CD4-positive, alpha-beta T cell treated with Interleukin-1 beta for 1 hour (primary cell): ENCODE data around the gene OAT.
"Not testable (repeated sequence)": the region's sequence is repeated elsewhere in the genome, so short reads cannot be mapped to it uniquely, and the experiment has no call there.

ENCODE experiments used
- DNase-seq, 2 donors: peaks; one replicate each; pipeline ENCODE4 v3.0.0-alpha.2; 2020 to 2022

The OAT gene

GRCh38 chr10:124446830-124447750, 28.4 kb upstream of the OAT start:
- DNase-seq = no peak

GRCh38 chr10:124441694-124442093, 23.0 kb upstream of the OAT start:
- not testable (repeated sequence) for DNase-seq

GRCh38 chr10:124436191-124436638, 17.5 kb upstream of the OAT start:
- no peak for DNase-seq

- DNase-seq = not testable (repeated sequence)
These were observed 17.0 kb upstream of the OAT start for GRCh38 chr10:124435683-124436082.

GRCh38 chr10:124433461-124433860, 14.7 kb upstream of the OAT start:
- no peak for DNase-seq

GRCh38 chr10:124430077-124430476, 11.4 kb upstream of the OAT start:
- no peak for DNase-seq

- no peak for DNase-seq
These were observed 10.9 kb upstream of the OAT start for GRCh38 chr10:124429576-124429975.

- no peak for DNase-seq
These were observed 9.6 kb upstream of the OAT start for GRCh38 chr10:124428207-124428777.

GRCh38 chr10:124425227-124425962, 6.7 kb upstream of the OAT start:
- DNase-seq = no peak

GRCh38 chr10:124423813-124424212, 5.1 kb upstream of the OAT start:
- no peak for DNase-seq

GRCh38 chr10:124422742-124423141, 4.0 kb upstream of the OAT start:
- DNase-seq = no peak

- DNase-seq = no peak
These were observed 1.5 kb upstream of the OAT start for GRCh38 chr10:124420254-124420653.

- DNase-seq = no peak
These were observed 912 bp upstream of the OAT start for GRCh38 chr10:124419635-124420034.

- peak; percentile 38 to 41 for DNase-seq
These were observed 613 bp downstream of the OAT start for GRCh38 chr10:124417895-124418725.

GRCh38 chr10:124416733-124417132, 2.0 kb downstream of the OAT start:
- DNase-seq = no peak

GRCh38 chr10:124415210-124415609, 3.5 kb downstream of the OAT start:
- no peak for DNase-seq

- DNase-seq = no peak
These were observed 4.6 kb downstream of the OAT start for GRCh38 chr10:124414076-124414475.

GRCh38 chr10:124409696-124410095, 9.0 kb downstream of the OAT start:
- DNase-seq = no peak

- DNase-seq = no peak
These were observed 10.4 kb downstream of the OAT start for GRCh38 chr10:124408357-124408756.

- no peak for DNase-seq
These were observed 11.3 kb downstream of the OAT start for GRCh38 chr10:124407456-124407855.

GRCh38 chr10:124403548-124403947, 15.2 kb downstream of the OAT start:
- DNase-seq = peak; percentile 24 to 74

- DNase-seq = no peak
These were observed 16.4 kb downstream of the OAT start for GRCh38 chr10:124402273-124402672.

- DNase-seq = no peak
These were observed 17.1 kb downstream of the OAT start for GRCh38 chr10:124401633-124402032.
